Measurements from ENCODE around the gene MISP3.

The MISP3 gene

DNA sequence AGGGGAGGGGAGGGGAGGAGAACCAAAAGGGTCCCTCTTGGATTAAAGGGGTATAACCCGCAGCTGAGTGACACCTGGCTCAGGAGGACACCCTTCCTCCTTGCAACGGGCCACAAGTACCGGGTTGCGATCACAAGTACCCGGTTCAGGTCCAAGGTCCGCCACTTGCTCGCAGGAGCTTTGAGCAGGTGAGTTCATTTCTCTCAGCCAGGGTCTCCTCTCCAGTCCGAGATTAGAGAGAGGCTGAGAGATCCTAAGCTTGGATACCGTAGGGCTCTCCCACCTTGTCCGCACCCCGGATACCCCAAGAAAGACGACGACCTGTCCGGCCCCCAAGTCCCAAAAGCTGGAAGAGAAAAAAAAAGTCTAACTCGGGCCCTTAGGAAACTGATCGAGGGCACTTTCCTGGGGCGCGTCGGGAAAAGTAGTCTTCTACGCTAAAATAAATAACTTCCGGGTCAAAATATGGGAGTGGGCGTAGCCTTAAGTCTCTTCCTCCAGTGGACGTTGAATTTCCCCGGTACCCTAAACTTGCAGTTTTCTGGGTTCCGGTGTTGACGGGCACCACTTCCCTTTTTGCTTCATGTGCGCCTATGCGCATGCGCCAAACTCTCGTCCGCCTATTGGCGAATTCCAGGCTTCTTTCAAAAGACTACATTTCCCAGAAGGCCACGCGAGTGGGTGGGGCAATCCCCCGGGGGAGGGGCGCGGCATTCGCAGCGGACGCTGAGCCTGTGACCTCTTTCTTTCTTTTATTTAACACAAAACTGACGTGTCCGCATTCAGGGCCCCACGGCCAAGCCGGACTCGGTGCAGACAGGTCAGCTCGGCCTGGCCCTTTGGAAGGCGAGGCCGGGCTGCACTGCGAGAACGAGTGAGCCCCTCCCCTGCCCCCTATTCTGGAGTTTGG, 8.6 kb downstream of the MISP3 start:
- DNase-seq (ENCODE audit: low read depth in 1 of 2, low spot score in 1 of 2) = peak; percentile 97 to 98

DNA sequence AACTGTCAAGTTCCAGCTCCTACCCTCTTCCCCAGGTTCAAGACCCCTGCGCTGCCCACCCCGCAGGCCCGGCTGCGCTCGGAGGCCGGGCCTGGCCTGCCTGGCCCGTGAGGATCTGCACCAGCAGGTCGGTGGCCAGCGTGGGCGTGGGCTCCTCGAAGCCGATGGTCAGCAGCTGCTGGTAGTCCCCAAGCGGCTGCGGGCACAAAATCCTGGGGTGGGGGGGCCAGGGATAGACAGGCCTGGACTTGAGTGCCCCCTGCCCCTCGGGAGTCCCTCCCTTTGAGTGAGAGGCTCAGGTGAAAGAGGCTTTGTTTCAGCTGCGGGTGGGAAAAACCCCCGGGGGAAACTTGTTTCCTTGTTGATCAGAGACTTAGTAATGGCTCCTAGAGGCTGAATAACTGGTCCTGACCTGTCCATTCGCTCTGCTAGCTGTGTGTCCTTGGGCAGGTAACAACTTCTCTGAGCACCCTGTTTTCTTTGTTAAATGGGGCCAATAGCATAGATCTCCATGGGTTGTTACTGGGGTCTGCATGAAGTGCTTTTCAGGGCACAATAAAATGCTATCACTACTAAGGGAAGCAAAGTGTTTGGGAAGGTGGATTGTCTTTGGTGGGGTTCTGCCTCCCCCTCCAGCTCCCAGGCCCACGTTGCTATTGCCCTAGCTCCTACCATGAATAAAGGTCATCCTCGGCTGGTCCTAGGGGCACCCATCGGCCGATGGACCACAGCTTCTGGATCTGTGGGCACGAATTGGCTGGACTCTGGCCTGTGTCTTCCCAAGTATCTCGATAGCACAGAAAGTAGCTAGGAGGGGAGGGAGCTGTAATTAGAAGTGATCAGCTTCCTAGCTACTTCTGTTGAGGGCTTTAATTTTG, 9.4 kb downstream of the MISP3 start:
- DNase-seq (ENCODE audit: low read depth in 1 of 2, low spot score in 1 of 2) = no peak

DNA sequence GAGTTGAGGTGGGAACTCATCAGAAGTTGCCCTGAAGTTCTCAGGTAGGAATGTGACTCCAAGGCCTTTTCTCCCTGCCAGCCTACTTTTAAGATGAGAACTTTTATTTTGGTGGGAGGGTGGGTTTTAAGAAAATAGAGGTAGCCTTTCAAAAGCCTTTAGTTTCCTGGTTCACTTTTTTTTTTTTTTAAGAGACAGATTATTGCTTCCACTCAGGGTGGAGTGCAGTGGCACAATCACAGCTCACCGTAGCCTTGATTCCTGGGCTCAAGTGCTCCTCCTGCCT, 10.0 kb downstream of the MISP3 start:
- DNase-seq (ENCODE audit: low read depth in 1 of 2, low spot score in 1 of 2) = no peak

DNA sequence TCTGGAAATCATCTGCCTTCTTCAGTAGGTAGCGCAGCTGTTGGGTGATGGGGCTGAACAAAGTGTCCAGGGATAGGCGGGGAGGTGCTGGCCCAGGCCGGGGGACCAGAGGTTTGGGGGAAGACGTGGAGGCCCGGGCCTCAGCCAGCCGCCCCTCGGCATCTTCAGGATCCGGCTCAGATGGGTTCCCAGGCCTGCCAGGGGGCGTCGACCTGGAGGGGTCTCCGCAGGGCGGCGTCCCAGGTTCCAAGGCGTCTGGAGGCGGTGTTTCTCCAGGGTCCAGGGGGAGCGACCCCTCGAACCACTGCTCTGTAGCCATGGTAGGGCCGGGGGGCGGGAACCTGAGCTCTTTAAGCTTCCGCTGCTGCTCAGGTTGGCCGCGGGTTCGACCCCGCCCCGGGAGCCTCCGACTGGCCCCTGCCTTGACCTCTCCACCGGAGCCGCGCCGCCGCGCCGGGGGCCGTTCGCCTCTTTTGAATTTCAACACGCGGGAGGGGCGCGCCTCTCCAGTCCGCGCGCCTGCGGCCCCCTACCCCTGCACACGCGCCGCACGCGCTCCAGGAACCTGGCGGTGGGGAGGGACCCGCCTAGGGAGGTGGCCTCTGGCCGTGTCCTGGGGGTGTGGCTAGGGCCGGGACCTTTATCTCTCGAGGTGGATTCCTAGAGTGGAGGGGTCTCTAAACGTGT, 12.9 kb downstream of the MISP3 start, which contains the start of gene C19orf67:
C19orf67 (minus strand) TSS at position 475 of the 687 bp plus-strand sequence; CDS start at position 319, 156 bp downstream.
- DNase-seq (ENCODE audit: low read depth in 1 of 2, low spot score in 1 of 2) = no peak

DNA sequence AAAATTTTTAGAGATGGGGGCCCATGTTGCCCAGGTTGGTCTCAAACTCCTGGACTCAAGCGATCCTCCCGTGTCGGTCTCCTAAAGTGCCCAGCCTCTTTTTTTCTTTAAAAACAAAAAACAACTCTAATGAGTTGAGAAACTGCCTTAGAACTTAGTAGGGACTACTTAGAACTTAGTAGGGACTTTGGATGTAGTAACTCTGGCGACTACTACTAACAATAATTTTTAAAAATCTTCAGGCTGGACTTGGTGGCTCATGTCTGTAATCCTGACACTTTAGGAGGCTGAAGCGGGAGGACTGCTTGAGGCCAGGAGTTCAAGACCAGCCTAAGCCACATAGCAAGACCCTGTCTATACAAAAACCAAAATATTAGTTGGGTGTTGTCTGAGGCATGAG, 13.5 kb downstream of the MISP3 start:
- DNase-seq (ENCODE audit: low read depth in 1 of 2, low spot score in 1 of 2) = no peak

DNA sequence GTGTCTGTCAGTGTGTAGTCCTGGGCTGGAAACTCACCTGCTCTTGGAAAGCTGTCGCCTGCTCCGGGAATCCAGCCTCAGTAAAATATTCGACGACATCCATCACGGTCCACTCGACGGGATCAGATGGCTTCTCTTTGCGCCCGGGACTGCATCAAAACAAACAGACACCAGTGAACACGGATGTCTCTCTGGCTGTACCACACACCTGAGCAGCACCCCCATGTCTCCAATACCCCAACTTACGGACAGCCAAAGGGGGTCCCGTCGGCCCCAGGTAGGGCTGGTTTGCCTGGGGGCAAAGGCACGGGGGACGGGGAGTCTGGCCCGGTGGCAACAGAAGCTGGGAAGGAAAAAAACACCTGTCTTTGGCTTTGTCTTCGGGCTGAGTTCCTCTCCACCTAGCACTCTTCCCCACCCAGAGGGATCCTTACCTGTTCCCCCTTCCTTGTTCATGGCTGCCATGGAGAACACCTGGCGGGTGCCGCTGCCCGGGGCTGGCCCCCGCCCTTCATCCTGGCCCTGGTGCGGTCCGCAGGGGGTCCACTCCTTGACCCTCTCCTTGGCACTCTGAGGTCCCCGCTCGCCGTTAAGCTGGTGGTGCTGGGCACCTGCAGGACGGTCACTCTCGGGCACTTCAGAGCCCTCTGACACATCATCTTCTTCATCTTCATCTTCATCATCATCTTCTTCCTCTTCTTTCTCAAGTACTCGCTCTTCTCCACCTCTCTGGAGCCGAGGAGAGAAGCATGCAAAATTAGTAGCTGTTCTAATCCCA, 16.2 kb downstream of the MISP3 start:
- no peak for DNase-seq (ENCODE audit: low read depth in 1 of 2, low spot score in 1 of 2)

DNA sequence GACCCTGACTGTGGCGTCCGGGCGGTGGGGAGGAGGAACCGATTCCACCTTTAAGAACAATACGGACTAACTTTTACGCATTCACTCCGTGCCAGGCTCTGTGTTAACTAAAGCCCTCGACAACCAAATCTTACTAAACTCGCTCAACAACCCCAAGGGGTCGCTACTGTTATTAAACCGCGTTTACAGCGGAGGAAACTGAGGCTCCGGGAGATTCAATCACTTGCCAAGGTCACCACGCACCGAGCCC, 16.8 kb downstream of the MISP3 start:
- no peak for DNase-seq (ENCODE audit: low read depth in 1 of 2, low spot score in 1 of 2)

DNA sequence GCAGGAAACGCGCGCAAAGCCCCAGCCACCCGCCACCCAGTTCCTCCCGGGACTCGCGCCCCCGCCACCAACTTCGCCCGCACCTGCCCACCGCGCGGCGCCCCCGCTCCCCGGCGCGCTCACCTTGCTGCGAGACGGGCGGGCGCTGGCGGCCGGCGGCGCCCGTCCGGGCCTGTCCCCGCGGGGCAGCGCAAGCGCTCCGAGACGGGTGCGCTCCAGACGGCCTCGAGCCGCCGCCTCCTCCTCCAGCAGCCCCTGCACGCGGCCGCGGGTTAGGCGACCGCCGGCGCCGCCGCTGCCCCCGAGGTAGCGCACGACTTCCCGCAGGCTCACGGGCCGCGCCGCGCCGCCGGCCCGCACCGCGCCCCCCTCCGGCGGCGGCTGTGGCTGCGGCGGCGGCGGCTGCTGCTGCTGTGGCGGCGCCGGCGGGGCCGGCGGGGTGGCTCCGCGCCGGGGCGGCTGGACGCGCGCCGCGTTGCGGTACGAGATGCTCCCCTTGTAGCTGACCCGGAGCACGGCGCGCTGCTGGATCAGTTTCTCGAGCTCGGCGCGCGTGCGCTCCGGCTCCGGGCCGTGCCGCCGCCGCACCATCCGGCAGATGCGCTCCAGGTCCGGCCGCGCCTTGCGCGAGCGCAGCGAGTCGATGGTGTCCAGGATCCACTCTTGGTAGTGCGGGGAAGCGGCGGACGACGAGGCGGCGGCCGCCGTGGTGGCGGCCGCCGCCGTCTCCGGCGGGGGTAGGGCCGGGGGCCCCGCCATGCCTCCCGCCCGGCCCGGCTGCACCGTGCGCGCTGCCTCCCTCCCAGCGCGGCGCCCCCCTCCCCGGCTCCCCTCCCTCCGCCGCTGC, 17.3 kb downstream of the MISP3 start:
- peak in 1 of 2 donors; percentile 46 for DNase-seq (ENCODE audit: low read depth in 1 of 2, low spot score in 1 of 2)

DNA sequence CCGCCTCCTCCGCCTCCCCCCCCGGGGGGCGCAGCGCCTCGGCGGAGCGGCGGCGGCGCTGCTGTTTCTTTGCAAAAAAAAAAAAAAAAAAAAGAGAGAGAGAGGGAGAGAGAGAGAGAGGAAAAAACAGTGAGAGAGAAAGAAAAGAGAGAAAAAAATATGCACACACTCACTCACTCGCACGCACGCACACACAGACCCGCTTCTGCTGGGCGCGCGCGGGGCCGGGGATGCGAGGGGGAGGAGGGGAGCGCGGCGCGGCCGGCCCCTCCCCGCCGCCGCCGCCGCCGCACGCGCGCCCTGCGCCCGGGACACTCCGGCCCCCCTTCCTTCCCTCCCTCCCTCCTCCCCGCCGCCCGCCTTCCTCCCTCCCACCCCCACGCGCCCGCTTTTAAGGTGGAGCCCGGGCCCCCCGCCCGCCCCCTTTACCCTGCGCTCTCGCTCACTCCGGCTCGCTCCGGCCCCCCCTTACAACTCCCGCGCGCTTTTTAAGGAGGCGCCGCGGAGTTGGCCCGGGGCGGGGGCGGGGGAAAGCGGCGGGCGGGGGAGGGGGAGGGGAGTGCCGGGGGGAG, 18.0 kb downstream of the MISP3 start, which contains the start of gene SAMD1:
SAMD1 (minus strand) TSS at position 243 of the 572 bp plus-strand sequence.
- DNase-seq (ENCODE audit: low read depth in 1 of 2, low spot score in 1 of 2) = peak; percentile 73 to 77

DNA sequence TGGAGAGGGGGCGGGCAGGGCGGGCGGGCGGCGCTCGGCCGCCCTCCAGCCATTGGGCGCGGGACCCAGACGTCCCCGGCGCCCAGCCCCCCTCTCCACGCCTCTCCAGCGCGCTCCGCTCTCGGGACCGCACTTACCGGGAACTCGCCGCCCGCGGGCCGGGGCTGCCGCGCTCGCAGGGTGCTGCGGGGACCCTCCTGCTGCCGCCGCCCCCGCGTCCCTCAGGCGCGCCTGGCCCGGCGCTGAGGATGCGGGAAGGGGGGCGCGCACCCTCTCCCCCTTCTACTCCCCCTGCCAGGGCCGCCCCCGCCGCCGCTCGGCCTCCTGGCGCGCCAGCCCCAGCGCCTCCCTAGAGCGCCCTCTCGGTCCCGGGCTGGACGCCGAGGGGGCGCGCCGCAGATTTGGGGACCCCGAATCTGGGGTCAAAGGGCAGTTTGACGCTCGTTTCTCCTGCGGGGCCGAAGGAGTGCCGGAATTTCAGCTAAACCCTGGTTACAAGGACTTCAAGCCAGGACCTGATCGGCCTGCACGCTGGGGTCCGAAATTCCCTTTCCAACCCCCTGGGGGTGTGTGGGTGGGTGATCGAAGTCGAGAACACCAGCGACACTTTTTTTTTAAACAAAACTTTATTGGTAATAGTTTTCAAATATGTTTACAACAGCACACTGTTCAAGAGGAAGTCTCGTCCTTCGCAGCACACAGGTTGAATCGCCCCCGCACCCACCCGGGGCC, 18.7 kb downstream of the MISP3 start:
- peak in 1 of 2 donors; percentile 43 for DNase-seq (ENCODE audit: low read depth in 1 of 2, low spot score in 1 of 2)

DNA sequence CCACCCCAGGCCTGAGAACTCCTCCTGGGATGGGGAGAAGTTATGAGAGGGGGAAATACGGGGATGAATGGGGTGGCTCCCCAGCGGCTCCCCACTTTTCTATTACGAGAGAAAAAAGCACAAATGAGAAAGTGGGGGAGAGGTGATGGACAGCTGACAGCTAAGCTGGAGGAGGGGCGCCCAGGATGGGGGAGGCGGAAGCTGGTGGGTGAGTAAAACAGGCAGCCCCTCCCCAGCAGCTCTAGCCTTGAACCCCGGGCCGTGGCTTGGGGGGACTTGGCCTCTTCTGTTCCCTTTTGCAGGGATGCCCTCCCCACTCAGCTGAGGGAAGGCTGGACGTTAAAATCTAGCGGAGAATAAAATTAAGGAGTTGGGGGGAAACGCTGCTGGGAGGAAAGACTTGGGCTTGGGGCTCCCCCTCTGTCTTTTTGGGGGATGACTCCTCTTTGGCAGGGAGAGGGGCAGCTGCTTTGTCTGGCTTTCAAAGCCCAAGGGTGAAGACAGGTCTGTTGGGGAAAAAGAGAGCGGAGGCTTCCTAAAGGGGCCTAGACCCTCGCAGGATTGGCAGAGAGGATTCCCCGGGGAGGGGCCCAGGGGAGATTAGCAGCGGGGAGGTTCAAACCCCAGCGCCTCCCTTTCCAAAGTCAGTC, 19.4 kb downstream of the MISP3 start:
- DNase-seq (ENCODE audit: low read depth in 1 of 2, low spot score in 1 of 2) = no peak

DNA sequence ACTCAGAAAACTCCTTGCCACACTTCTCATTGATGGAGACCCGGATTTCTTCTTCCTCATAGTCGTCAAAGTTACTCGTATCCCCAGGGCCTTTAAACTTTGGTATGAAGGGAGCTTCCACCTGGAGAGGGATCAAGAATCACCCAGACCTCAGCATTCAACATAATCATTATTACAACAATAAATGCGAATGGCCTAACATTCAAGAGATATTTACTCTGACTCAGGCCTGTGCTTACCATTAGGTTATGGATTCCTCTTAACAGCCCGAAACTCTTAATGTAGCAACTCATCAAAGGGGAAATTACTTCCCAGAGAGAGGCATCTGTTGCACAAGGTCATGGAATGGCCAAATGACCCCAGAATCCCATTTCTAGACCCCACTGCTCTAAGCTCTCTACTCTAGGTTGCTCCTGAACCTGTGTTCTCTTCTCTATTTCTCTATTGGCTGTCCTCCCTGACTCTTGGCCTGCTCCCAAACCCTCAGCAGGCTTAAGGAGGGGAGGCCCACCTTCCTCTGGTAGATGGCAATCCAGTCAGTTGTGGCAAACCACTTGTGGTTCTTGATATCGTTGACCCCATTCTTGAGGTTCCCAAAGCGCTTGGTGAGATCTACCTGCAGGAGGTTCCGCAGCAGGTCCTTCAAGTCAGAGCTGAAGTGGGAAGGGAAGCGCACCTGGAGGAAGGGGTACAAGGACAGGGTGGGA, 20.7 kb downstream of the MISP3 start:
- no peak for DNase-seq (ENCODE audit: low read depth in 1 of 2, low spot score in 1 of 2)

DNA sequence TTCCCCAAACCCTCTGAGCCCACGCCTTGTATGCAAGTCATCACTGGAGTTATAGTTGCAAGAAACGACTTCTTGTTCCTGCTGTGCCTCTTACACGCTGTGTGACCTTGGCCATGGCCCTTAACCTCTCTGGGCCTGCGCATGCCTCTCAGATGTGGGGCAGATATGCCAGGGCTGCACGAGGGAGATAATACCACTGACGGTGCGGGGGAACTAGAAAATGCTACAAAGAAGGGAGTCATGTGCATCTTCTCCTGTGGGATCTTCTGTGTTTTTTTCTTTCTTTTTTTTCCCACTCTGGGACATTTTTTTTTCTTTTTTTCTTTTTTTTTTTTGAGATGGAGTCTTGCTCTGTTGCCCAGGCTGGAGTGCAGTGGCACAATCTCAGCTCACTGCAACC, 22.3 kb downstream of the MISP3 start:
- DNase-seq (ENCODE audit: low read depth in 1 of 2, low spot score in 1 of 2) = no peak

DNA sequence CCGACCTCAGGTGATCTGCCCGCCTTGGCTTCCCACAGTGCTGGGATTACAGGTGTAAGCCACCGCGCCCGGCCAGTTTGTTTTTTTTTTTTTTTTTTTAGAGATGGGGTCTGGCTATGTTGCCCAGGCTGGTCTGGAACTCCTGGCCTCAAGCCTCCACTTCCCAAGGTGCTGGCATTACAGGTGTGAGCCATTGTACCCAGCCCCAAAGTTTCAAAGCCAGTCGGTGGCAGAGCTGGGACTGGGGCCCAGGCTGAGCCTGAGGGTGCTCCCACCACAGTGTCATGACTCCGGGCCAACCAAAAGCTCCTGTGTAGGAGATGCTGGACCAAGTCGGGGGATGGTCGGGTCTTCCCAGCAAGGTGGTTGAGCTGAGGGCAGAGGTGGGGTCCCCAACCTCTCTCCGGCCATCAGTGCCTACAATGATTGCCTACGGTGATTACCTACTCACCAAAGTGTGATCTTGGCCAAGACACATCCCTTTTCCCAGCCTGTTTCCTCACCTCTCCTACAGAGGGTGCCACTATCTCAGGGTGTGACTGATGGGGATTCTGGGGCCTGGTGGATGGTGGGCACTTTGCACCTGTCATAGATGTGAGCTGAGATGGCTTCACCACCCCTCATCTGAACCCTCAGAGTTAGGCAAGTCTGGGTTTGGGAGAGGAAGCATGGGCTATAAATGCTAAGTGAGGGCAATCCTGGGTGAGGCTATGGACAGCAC, 23.8 kb downstream of the MISP3 start:
- DNase-seq (ENCODE audit: low read depth in 1 of 2, low spot score in 1 of 2) = no peak

DNA sequence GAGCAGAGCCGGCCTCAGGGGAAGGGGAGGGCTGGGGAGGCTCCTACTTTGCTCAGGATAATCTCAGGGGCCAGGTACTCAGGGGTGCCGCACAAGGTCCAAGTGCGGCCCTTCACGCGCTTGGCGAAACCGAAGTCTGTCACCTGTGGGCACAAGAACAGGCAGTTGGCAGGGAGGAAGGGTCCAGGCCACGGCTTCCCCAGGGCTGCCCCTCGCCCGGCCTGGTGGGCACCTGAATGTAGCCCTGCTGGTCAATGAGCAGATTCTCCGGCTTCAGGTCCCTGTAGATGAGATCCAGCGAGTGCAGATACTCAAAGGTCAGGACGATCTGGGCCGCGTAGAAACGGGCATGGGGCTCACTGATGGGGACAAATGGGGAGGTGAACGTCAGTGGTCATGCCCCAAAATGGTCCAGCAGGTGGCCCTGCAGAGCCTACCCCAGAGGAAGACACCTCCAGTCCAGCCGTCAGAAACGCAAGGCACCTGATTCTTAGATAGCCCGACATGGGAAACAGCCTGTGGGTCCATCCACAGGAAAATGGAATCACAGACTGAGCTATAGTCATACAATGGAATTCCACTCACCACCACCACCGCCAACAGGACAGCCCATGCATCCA, 25.1 kb downstream of the MISP3 start:
- DNase-seq (ENCODE audit: low read depth in 1 of 2, low spot score in 1 of 2) = no peak

DNA sequence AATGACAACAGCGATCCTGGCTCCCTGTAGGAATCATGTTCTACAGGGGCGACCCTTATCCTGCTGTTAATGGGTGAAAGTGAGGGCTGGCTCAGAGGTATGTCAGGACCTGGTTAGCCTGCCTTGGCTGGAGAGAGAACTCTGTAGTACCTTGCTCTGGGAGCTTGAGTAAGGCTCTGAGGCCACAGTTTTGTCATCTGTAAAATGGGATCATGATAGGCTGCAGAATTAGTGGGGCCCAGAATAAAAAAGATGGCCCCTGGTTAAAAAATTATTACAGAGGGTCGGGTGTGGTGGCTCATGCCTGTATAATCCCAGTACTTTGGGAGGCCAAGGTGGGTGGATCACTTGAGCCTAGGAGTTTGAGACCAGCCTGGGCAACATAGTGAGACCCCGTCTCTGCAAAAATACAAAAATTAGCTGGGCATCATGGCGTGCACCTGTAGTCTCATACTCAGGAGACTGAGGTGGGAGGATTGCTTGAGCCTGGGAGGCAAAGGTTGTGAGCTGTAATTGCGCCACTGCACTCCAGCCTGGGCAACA, 28.5 kb downstream of the MISP3 start:
- DNase-seq (ENCODE audit: low read depth in 1 of 2, low spot score in 1 of 2) = no peak

Measured in stimulated activated CD4-positive, alpha-beta T cell treated with anti-CD3 and anti-CD28 coated beads, Interleukin-15, amount 100 ng/mL, for 1 hour (primary cell).